ENCODE data around the gene SOX8.

The SOX8 gene

GRCh38 chr16:967077-967541 is 14.5 kb upstream of the SOX8 start:
- Histone ChIP-seq H3K9me3 (ENCODE audit: insufficient read depth, low read length) (no peaks in the 10 kb centered on the region), H3F3A (ENCODE audit: insufficient read depth) (no peaks in the 10 kb centered on the region), H3K27ac (ENCODE audit: low read depth, low read length) (no peak overlapping the region), H3K79me2 (ENCODE audit: insufficient read depth, low read length) (no peaks in the 10 kb centered on the region), H3K4me3 (ENCODE audit: insufficient read depth, low read length, poor library complexity, severe bottlenecking) (no peak overlapping the region), H3K27me3 (ENCODE audit: low read length) (no peaks in the 10 kb centered on the region), H3K4me2 (ENCODE audit: low read depth, low read length, poor library complexity, severe bottlenecking) (no peak overlapping the region), H2AFZ (ENCODE audit: low read depth, low read length, severe bottlenecking) (no peak overlapping the region), H3K36me3 (ENCODE audit: low read length) (no peaks in the 10 kb centered on the region), H4K20me1 (ENCODE audit: low read depth, low read length) (no peaks in the 10 kb centered on the region), H3K9me2 (replicated peaks; ENCODE audit: insufficient read depth, low read length) (no peaks in the 10 kb centered on the region), H3K9ac (ENCODE audit: low read length) (no peak overlapping the region)
- TF ChIP-seq CTCF (IDR thresholded peaks at IDR 0.05; ENCODE audit: insufficient read depth, low read length, poor library complexity, severe bottlenecking) (no peak), EZH2phosphoT487 (conservative IDR thresholded peaks at IDR 0.05; ENCODE audit: low read length) (no peak)

GRCh38 chr16:967546-968295 is 13.8 kb upstream of the SOX8 start:
- no peak overlapping the region for H3K4me3 ChIP-seq (ENCODE audit: insufficient read depth, low read length, poor library complexity, severe bottlenecking)
- no peaks in the 10 kb centered on the region for H3K9me2 ChIP-seq (replicated peaks; ENCODE audit: insufficient read depth, low read length)
- H3K79me2 ChIP-seq (ENCODE audit: insufficient read depth, low read length) = no peaks in the 10 kb centered on the region
- H4K20me1 ChIP-seq (ENCODE audit: low read depth, low read length) = no peaks in the 10 kb centered on the region
- TF ChIP-seq EZH2phosphoT487 (conservative IDR thresholded peaks at IDR 0.05; ENCODE audit: low read length) (no peak), CTCF (IDR thresholded peaks at IDR 0.05; ENCODE audit: insufficient read depth, low read length, poor library complexity, severe bottlenecking) (no peak)
- H3K36me3 ChIP-seq (ENCODE audit: low read length) = no peaks in the 10 kb centered on the region
- H2AFZ ChIP-seq (ENCODE audit: low read depth, low read length, severe bottlenecking) = no peak overlapping the region
- H3K9ac ChIP-seq (ENCODE audit: low read length) = no peak overlapping the region
- no peaks in the 10 kb centered on the region for H3F3A ChIP-seq (ENCODE audit: insufficient read depth)
- H3K9me3 ChIP-seq (ENCODE audit: insufficient read depth, low read length) = no peaks in the 10 kb centered on the region
- H3K27me3 ChIP-seq (ENCODE audit: low read length) = no peaks in the 10 kb centered on the region
- H3K4me2 ChIP-seq (ENCODE audit: low read depth, low read length, poor library complexity, severe bottlenecking) = no peak overlapping the region
- no peak overlapping the region for H3K27ac ChIP-seq (ENCODE audit: low read depth, low read length)

GRCh38 chr16:968620-969019 is 12.9 kb upstream of the SOX8 start:
- no peaks in the 10 kb centered on the region for H3F3A ChIP-seq (ENCODE audit: insufficient read depth)
- no peak overlapping the region for H3K4me3 ChIP-seq (ENCODE audit: insufficient read depth, low read length, poor library complexity, severe bottlenecking)
- H3K9me3 ChIP-seq (ENCODE audit: insufficient read depth, low read length) = no peaks in the 10 kb centered on the region
- H3K79me2 ChIP-seq (ENCODE audit: insufficient read depth, low read length) = no peaks in the 10 kb centered on the region
- no peak overlapping the region for H2AFZ ChIP-seq (ENCODE audit: low read depth, low read length, severe bottlenecking)
- H3K9me2 ChIP-seq (replicated peaks; ENCODE audit: insufficient read depth, low read length) = no peaks in the 10 kb centered on the region
- TF ChIP-seq CTCF (IDR thresholded peaks at IDR 0.05; ENCODE audit: insufficient read depth, low read length, poor library complexity, severe bottlenecking) (no peak), EZH2phosphoT487 (conservative IDR thresholded peaks at IDR 0.05; ENCODE audit: low read length) (no peak)
- no peaks in the 10 kb centered on the region for H4K20me1 ChIP-seq (ENCODE audit: low read depth, low read length)
- no peak overlapping the region for H3K4me2 ChIP-seq (ENCODE audit: low read depth, low read length, poor library complexity, severe bottlenecking)
- no peaks in the 10 kb centered on the region for H3K27me3 ChIP-seq (ENCODE audit: low read length)
- no peak overlapping the region for H3K27ac ChIP-seq (ENCODE audit: low read depth, low read length)
- H3K36me3 ChIP-seq (ENCODE audit: low read length) = no peaks in the 10 kb centered on the region
- no peak overlapping the region for H3K9ac ChIP-seq (ENCODE audit: low read length)

Measured in SU-DHL-6 (cell line).